ENCODE data around the gene PLPPR3. TPM values are rescaled to one million over a fixed set of nuclear protein-coding genes. Genes with fewer than 3 reads are reported as not detected.

PLPPR3 gene
- total RNA-seq, 1 experiment from 2014 or later: 57.9 TPM

DNA sequence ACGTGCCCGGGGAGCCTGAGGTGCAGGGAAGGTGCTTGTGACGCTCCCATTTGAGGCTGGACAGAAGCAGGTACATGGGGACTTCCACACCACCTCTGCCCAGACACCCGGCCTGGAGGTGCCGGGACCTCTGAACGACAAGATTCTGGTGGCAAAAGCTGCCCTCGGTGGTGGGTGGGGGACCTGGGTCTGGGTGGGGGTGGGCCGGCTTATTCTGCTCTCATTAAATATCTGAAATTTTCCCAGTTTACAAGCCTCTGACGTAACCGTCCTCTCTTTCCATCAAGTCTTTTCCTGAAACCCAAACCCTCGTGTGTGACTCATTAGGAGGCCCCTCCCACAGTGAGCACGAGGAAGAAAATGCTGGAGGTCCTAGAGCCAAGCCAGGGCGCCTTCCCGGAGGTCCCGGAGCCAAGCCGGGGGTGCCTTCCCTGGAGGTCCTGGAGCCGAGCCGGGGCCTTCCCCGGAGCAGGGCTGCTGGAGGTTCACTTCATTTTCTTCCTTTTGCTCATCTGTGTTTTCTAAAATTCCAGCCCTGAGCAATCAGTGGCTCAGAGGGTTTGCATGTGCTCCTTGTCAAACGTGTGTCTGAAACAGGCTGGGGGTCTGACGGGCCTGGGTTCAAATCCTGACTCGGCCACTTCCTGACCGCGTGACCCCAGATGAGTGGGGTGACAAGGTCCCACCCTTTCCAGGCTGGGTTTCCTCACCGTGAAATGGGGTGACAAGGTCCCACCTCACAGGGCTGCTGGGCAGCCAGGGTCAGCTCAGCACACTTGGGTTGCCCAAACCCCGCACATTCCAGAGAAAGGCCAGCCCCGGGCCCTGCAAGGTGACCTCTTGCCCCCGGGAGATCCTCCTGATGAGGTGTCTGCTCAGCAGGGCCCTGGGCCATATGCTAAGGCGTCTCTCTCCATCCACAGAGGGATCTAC is 47.8 kb upstream of the PLPPR3 start:
- Histone ChIP-seq H4K20me1 (ENCODE audit: control insufficient read depth, insufficient read depth, insufficient read length) (no peaks in the 10 kb centered on the region), H2AFZ (ENCODE audit: low read length) (no peak overlapping the region), H4K5ac (ENCODE audit: insufficient read length, low read depth, low read length) (no peak overlapping the region), H3K4me1 (ENCODE audit: insufficient read depth, low read length) (no peaks in the 10 kb centered on the region), H3K9ac (ENCODE audit: extremely low read depth, insufficient read length, low read length) (no peak overlapping the region), H3K79me2 (ENCODE audit: insufficient read depth, low read length) (no peaks in the 10 kb centered on the region), H2BK5ac (ENCODE audit: insufficient read length, low read length) (no peak overlapping the region), H3K56ac (ENCODE audit: insufficient read length, low read depth, low read length) (no peak overlapping the region), H3K23ac (ENCODE audit: insufficient read length, low read depth, low read length) (no peak overlapping the region), H2BK120ac (ENCODE audit: low read depth, low read length, poor library complexity, severe bottlenecking) (no peak overlapping the region), H2AK5ac (ENCODE audit: insufficient read length, low read length) (no peak overlapping the region), H2BK12ac (ENCODE audit: insufficient read length, low read depth, low read length) (no peak overlapping the region), H3K4me2 (ENCODE audit: insufficient read depth, insufficient read length, low read length) (no peak overlapping the region), H2BK20ac (ENCODE audit: low read depth, low read length, poor library complexity, severe bottlenecking) (no peak overlapping the region), H3T11ph (ENCODE audit: low read length) (no peak overlapping the region), H3K18ac (ENCODE audit: insufficient read length, low read depth, low read length) (no peak overlapping the region), H3K9me3 (ENCODE audit: control insufficient read depth, low read depth, low read length) (no peaks in the 10 kb centered on the region), H3K27me3 (ENCODE audit: insufficient read depth, low read length) (no peaks in the 10 kb centered on the region), H3K79me1 (ENCODE audit: insufficient read depth, low read depth, low read length, poor library complexity, severe bottlenecking) (no peaks in the 10 kb centered on the region), H4K91ac (ENCODE audit: insufficient read length, low read depth, low read length) (no peak overlapping the region), H3K27ac (ENCODE audit: insufficient read length, low read depth, low read length) (no peak overlapping the region), H2BK15ac (ENCODE audit: low read depth, low read length) (no peak overlapping the region), H3K4ac (ENCODE audit: low read depth, low read length) (no peak overlapping the region), H3K23me2 (ENCODE audit: insufficient read length, low read depth, low read length, poor library complexity, severe bottlenecking) (no peaks in the 10 kb centered on the region), H4K8ac (replicated peaks; ENCODE audit: insufficient read length, low read depth, low read length) (no peak overlapping the region), H3K14ac (ENCODE audit: insufficient read depth, low read length) (no peak overlapping the region)
- Mint-ChIP-seq H3K27me3 (ENCODE audit: low read depth) (no peaks in the 10 kb centered on the region; the same call in 1 of the 2 replicates), H3K36me3 (ENCODE audit: insufficient read depth in 1 of 3, low read depth in 3 of 3) (peaks cover 20 to 47% (median 38%) of the 10 kb centered on the region in 3 experiments), H3K27ac (peak overlapping the region in 1 of 3 experiments; percentile 17; a peak in 1 of 7 replicates), H3K4me1 (peaks cover 8 to 22% of the 10 kb centered on the region in 2 experiments), H3K4me3 (no peak overlapping the region), H3K9me3 (peaks cover 6 to 7% of the 10 kb centered on the region in 2 experiments)
- no CpG with 5 or more reads among the region's 29 CpGs for WGBS (ENCODE audit: extremely low coverage, insufficient read length, low lambda C conversion rate)
- TF ChIP-seq, protein P1, sequence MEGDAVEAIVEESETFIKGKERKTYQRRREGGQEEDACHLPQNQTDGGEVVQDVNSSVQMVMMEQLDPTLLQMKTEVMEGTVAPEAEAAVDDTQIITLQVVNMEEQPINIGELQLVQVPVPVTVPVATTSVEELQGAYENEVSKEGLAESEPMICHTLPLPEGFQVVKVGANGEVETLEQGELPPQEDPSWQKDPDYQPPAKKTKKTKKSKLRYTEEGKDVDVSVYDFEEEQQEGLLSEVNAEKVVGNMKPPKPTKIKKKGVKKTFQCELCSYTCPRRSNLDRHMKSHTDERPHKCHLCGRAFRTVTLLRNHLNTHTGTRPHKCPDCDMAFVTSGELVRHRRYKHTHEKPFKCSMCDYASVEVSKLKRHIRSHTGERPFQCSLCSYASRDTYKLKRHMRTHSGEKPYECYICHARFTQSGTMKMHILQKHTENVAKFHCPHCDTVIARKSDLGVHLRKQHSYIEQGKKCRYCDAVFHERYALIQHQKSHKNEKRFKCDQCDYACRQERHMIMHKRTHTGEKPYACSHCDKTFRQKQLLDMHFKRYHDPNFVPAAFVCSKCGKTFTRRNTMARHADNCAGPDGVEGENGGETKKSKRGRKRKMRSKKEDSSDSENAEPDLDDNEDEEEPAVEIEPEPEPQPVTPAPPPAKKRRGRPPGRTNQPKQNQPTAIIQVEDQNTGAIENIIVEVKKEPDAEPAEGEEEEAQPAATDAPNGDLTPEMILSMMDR (conservative IDR thresholded peaks at IDR 0.05): no peak
- DNase-seq: no peak

Measured in H9 (cell line).